CD4-positive, alpha-beta memory T cell (primary cell): ENCODE data around the gene SIVA1. TPM values are rescaled to one million over a fixed set of nuclear protein-coding genes. Genes with fewer than 3 reads are reported as not detected.

Experiments used
- CTCF ChIA-PET: fragments of 350-600 bp; sonication (Branson Sonifier 250); formaldehyde crosslinking; loops from one replicate; lab custom pipeline; 2021; ENCODE audit warnings: inconsistent platforms; ENCODE audit not compliant: partially characterized antibody; lab: Charles Lee
- POLR2A ChIA-PET: fragments of 350-600 bp; sonication (Branson Sonifier 250); formaldehyde crosslinking; loops from one replicate; lab custom pipeline; 2021; ENCODE audit not compliant: partially characterized antibody; lab: Charles Lee
- DNase-seq, 5 donors: peaks; one replicate each; pipeline versions ENCODE4 v3.0.0 to v3.0.0-alpha.2; 2020 to 2022; ENCODE audit warnings: mixed read lengths in 1 of 5
- H3K27ac ChIP-seq: one replicate; pipeline ENCODE4 v1.7.0; 2013; ENCODE audit warnings: low read depth, low read length
- H3K27me3 ChIP-seq: 2 replicates; pipeline ENCODE4 v1.7.0; 2013; ENCODE audit warnings: mild to moderate bottlenecking, low read length, moderate library complexity; ENCODE audit not compliant: insufficient read depth
- H3K36me3 ChIP-seq: 2 replicates; pipeline ENCODE4 v1.7.0; 2013; ENCODE audit warnings: mild to moderate bottlenecking, low read length, moderate library complexity; ENCODE audit not compliant: insufficient read depth
- H3K4me1 ChIP-seq: 2 replicates; pipeline ENCODE4 v1.7.0; 2013; ENCODE audit warnings: mild to moderate bottlenecking, low read length, moderate library complexity; ENCODE audit not compliant: insufficient read depth
- H3K4me3 ChIP-seq, 2 donors: one replicate each; pipeline ENCODE4 v1.7.0; 2013; ENCODE audit warnings: low read length in 2 of 2, mild to moderate bottlenecking in 1 of 2
- H3K9me3 ChIP-seq, 2 donors: one replicate each; pipeline ENCODE4 v1.7.0; 2013; ENCODE audit warnings: low read length in 2 of 2, control low read depth in 1 of 2; ENCODE audit not compliant: control insufficient read depth in 1 of 2
- H3K27ac Mint-ChIP-seq, 7 donors: one replicate each; pipeline ENCODE4 v1.8.0; 2020 to 2021; ENCODE audit warnings: mixed read lengths in 7 of 7, mild to moderate bottlenecking in 6 of 7, inconsistent platforms in 3 of 7, moderate library complexity in 3 of 7
- H3K27me3 Mint-ChIP-seq, 2 donors: one replicate each; pipeline ENCODE4 v1.8.0; 2020 to 2021; ENCODE audit warnings: mixed read lengths in 2 of 2
- H3K36me3 Mint-ChIP-seq, 2 donors: one replicate each; pipeline ENCODE4 v1.8.0; 2020 to 2021; ENCODE audit warnings: mixed read lengths in 2 of 2, inconsistent platforms in 1 of 2, mild to moderate bottlenecking in 1 of 2
- H3K4me1 Mint-ChIP-seq, 4 donors: one replicate each; pipeline ENCODE4 v1.8.0; 2020 to 2021; ENCODE audit warnings: mixed read lengths in 4 of 4, mild to moderate bottlenecking in 1 of 4
- H3K4me3 Mint-ChIP-seq, 8 donors: one replicate each; pipeline ENCODE4 v1.8.0; 2020 to 2021; ENCODE audit warnings: mixed read lengths in 8 of 8, mild to moderate bottlenecking in 7 of 8, moderate library complexity in 6 of 8, inconsistent platforms in 3 of 8
- H3K9me3 Mint-ChIP-seq, 8 donors: one replicate each; pipeline ENCODE4 v1.8.0; 2020 to 2021; ENCODE audit warnings: mixed read lengths in 8 of 8, mild to moderate bottlenecking in 5 of 8, inconsistent platforms in 3 of 8, moderate library complexity in 1 of 8
- intact Hi-C: fragments of 100-400 bp; cut with micrococcal nuclease; formaldehyde crosslinking; loops from one replicate; pipeline ENCODE4 v1.15.1; 2023
- polyA plus RNA-seq, 2 donors: library from polyadenylated mRNA; unstranded; fragments of 300-500 nt; fragmentation: Illumina TruSeq; gene quantifications; one replicate each; pipeline ENCODE4 v1.2.3, GENCODE V29; 2021
- total RNA-seq, 2 experiments: library from RNA; stranded (reverse); gene quantifications; one replicate each; pipeline ENCODE4 v1.2.3, GENCODE V29; 2021

Gene SIVA1
- total and polyA plus RNA-seq, 4 experiments from 2014 or later, result 69.3 to 266 (median 144) TPM

- Mint-ChIP-seq H3K4me1 (peaks cover 21 to 57% (median 43%) of the 10 kb centered on the region in 4 donors), H3K4me3 (peak overlapping the region; percentile 74 to 85 (median 82)), H3K27me3 (no peaks in the 10 kb centered on the region), H3K36me3 (peaks cover 0 to 2% of the 10 kb centered on the region in 2 donors), H3K9me3 (no peaks in the 10 kb centered on the region), H3K27ac (peak overlapping the region; percentile 70 to 95 (median 85))
- Histone ChIP-seq H3K27me3 (no peaks in the 10 kb centered on the region), H3K4me1 (peaks cover 38% of the 10 kb centered on the region), H3K36me3 (no peaks in the 10 kb centered on the region), H3K27ac (peak overlapping the region; percentile 80), H3K4me3 (peak overlapping the region in 1 of 2 donors; percentile 60), H3K9me3 (no peaks in the 10 kb centered on the region)
- intact Hi-C loops, result loop anchor here (1.0 kb wide), 1 partner anchor 44 kb away; no protein-coding TSS in a partner anchor
- peak; percentile 33 to 50 (median 46) for DNase-seq
- POLR2A ChIA-PET, result interaction anchor here (2.9 kb wide), 1 partner anchor 43 kb away, joined by 18 read pairs; the partner anchor contains the start of gene SIVA1
- CTCF ChIA-PET, result interaction anchor here (0.9 to 1.3 kb wide), 2 partner anchors 25 to 30 kb away, joined by 3 read pairs; no protein-coding TSS in a partner anchor
These were observed 43.1 kb downstream of the SIVA1 start for GRCh38 chr14:104795781-104796686.

GRCh38 chr14:104796687-104797081, 43.7 kb downstream of the SIVA1 start:
- no peak for DNase-seq
- Mint-ChIP-seq H3K27ac (peak overlapping the region; percentile 70 to 95 (median 85)), H3K4me3 (peak overlapping the region; percentile 74 to 85 (median 82)), H3K4me1 (peaks cover 22 to 60% (median 42%) of the 10 kb centered on the region in 4 donors), H3K9me3 (no peaks in the 10 kb centered on the region), H3K27me3 (no peaks in the 10 kb centered on the region), H3K36me3 (peaks cover 0 to under 1% of the 10 kb centered on the region in 2 donors)
- Histone ChIP-seq H3K27me3 (no peaks in the 10 kb centered on the region), H3K27ac (no peak overlapping the region), H3K36me3 (no peaks in the 10 kb centered on the region), H3K4me1 (peaks cover 43% of the 10 kb centered on the region), H3K9me3 (no peaks in the 10 kb centered on the region), H3K4me3 (no peak overlapping the region)
- ChIA-PET POLR2A (interaction anchor here (2.9 kb wide), 1 partner anchor 44 kb away, joined by 18 read pairs; the partner anchor contains the start of gene SIVA1), CTCF (interaction anchor here (0.9 to 1.3 kb wide), 2 partner anchors 25 to 29 kb away, joined by 3 read pairs; no protein-coding TSS in a partner anchor)
- intact Hi-C loops, result no loop called here

GRCh38 chr14:104797115-104798044, 44.4 kb downstream of the SIVA1 start:
- H3K27me3 ChIP-seq, result no peaks in the 10 kb centered on the region
- H3K27ac ChIP-seq, result no peak overlapping the region
- no peaks in the 10 kb centered on the region for H3K27me3 Mint-ChIP-seq
- H3K4me3 ChIP-seq, result no peak overlapping the region
- peak overlapping the region in 7 of 8 donors; percentile 45 to 83 (median 81) for H3K4me3 Mint-ChIP-seq
- ChIA-PET POLR2A (interaction anchor here (1.0 to 1.5 kb wide), 2 partner anchors 28 to 222 kb away, joined by 3 read pairs; no protein-coding TSS in a partner anchor), CTCF (interaction anchor here (0.8 to 1.3 kb wide), 3 partner anchors 20 to 29 kb away, joined by 3 read pairs; no protein-coding TSS in a partner anchor)
- peak overlapping the region in 6 of 7 donors; percentile 42 to 95 (median 74) for H3K27ac Mint-ChIP-seq
- intact Hi-C loops, result no loop called here
- H3K9me3 ChIP-seq, result no peaks in the 10 kb centered on the region
- H3K36me3 ChIP-seq, result no peaks in the 10 kb centered on the region
- DNase-seq, result peak in 1 of 5 donors; percentile 42
- peaks cover 22 to 66% (median 44%) of the 10 kb centered on the region in 4 donors for H3K4me1 Mint-ChIP-seq
- H3K9me3 Mint-ChIP-seq, result no peaks in the 10 kb centered on the region
- no peaks in the 10 kb centered on the region for H3K36me3 Mint-ChIP-seq
- H3K4me1 ChIP-seq, result peaks cover 50% of the 10 kb centered on the region

GRCh38 chr14:104798300-104799243, 45.6 kb downstream of the SIVA1 start:
- CTCF ChIA-PET, result interaction anchor here (1.1 kb wide), 1 partner anchor 27 kb away, joined by 3 read pairs; no protein-coding TSS in a partner anchor
- Mint-ChIP-seq H3K4me1 (peaks cover 19 to 62% (median 43%) of the 10 kb centered on the region in 4 donors), H3K4me3 (peak overlapping the region; percentile 50 to 77 (median 74))

GRCh38 chr14:104799244-104800014, 46.5 kb downstream of the SIVA1 start:
- peak overlapping the region in 1 of 2 donors; percentile 38 for H3K4me3 ChIP-seq
- peak in 3 of 5 donors; percentile 21 to 50 (median 23) for DNase-seq
- peak overlapping the region; percentile 51 for H3K27ac ChIP-seq
- Mint-ChIP-seq H3K27me3 (no peaks in the 10 kb centered on the region), H3K36me3 (peaks cover 0 to 2% of the 10 kb centered on the region in 2 donors), H3K4me3 (peak overlapping the region; percentile 50 to 77 (median 74)), H3K27ac (peak overlapping the region; percentile 58 to 92 (median 91)), H3K4me1 (peaks cover 14 to 61% (median 40%) of the 10 kb centered on the region in 4 donors), H3K9me3 (no peaks in the 10 kb centered on the region)
- CTCF ChIA-PET, result interaction anchor here (1.6 to 2.5 kb wide), 2 partner anchors 22 to 27 kb away, joined by 5 to 13 read pairs; no protein-coding TSS in a partner anchor
- no peaks in the 10 kb centered on the region for H3K36me3 ChIP-seq
- no peaks in the 10 kb centered on the region for H3K9me3 ChIP-seq
- no peaks in the 10 kb centered on the region for H3K27me3 ChIP-seq
- intact Hi-C loops, result loop anchor here (1.0 to 2.0 kb wide), 3 partner anchors 27 to 47 kb away; no protein-coding TSS in a partner anchor
- H3K4me1 ChIP-seq, result peaks cover 44% of the 10 kb centered on the region
- POLR2A ChIA-PET, result interaction anchor here (1.5 to 3.0 kb wide), 2 partner anchors 26 to 27 kb away, joined by 3 to 25 read pairs; no protein-coding TSS in a partner anchor

More at GRCh38 chr14:104798300-104799243, 45.6 kb downstream of the SIVA1 start:
- Histone ChIP-seq H3K36me3 (no peaks in the 10 kb centered on the region), H3K4me1 (peaks cover 44% of the 10 kb centered on the region), H3K9me3 (no peaks in the 10 kb centered on the region), H3K4me3 (no peak overlapping the region), H3K27me3 (no peaks in the 10 kb centered on the region), H3K27ac (no peak overlapping the region)
- Mint-ChIP-seq H3K36me3 (peaks cover 0 to 2% of the 10 kb centered on the region in 2 donors), H3K9me3 (no peaks in the 10 kb centered on the region), H3K27me3 (no peaks in the 10 kb centered on the region), H3K27ac (peak overlapping the region; percentile 39 to 91 (median 86))
- intact Hi-C loops, result loop anchor here (1.0 kb wide), 1 partner anchor 46 kb away; no protein-coding TSS in a partner anchor
- POLR2A ChIA-PET, result interaction anchor here (1.0 to 1.5 kb wide), 2 partner anchors 27 to 221 kb away, joined by 3 read pairs; no protein-coding TSS in a partner anchor
- DNase-seq, result peak in 1 of 5 donors; percentile 31
